H54 (cell line): ENCODE results near the gene MAPKBP1.
A peak's percentile ranks its signal among the peaks of the same experiment; 100 is the strongest.

Source experiments
- DNase-seq: peaks from one replicate; pipeline ENCODE4 v3.0.0; 2011; ENCODE audit warnings: low spot score, mixed read lengths; ENCODE audit not compliant: insufficient read length
- FAIRE-seq: peaks from 3 replicates; lab custom pipeline; 2011; peaks lifted over from hg19 to GRCh38; lab: Jason Lieb, UNC
- POLR2A ChIP-seq: IDR thresholded peaks from 2 replicates; pipeline ENCODE4 v1.6.1; 2011; ENCODE audit warnings: low read depth, mild to moderate bottlenecking, low read length

Gene MAPKBP1

DNA sequence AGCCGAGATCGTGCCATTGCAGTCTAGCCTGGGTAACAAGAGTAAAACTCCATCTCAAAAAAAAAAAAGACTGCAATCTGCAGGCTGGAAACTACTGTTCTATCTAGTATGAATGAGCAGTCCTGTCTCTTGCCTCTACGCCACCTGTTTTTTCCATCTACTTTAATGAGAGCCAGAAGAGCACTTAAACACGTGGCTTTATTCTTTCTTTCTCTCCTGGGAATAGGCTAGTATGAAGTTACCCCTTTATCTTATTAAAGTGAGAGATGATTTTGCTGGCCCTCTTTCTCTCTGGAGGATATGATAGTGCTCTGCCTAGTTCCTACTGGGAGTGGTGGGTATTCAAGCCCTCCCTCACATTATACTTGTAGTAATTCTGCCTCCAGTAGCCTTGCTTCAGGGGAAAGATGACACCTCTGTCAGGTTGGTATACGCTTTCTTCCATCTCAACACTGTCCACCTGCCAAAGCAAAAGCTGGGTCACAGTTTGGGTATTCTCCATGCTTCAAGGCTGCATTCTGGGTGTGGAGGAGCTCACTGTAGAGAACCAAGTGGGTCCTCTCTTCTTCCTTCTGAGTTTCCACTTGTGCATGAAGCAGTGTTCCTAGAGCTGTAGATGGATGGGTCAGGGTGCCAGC, 17.8 kb downstream of the MAPKBP1 start:
- DNase-seq (no peak), FAIRE-seq (no peak)
- no peak for TF ChIP-seq POLR2A

DNA sequence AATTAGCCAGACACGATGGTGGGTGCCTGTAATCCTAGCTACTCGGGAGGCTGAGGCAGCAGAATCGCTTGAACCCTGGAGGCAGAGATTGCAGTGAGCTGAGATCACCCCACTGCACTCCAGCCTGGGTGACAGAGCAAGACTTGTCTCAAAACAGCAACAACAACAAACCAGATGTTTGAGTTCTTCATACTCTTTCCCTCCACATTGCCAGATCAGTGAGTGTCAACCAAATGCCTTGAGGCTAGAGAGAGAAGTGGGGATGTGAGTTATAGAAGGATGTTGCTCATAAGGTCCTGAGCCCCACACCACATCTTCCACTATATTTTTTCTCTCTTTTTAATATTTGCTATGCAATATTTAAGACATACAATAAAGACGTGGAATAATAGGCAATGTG, 19.8 kb downstream of the MAPKBP1 start:
- DNase-seq (no peak), FAIRE-seq (no peak)
- no peak for TF ChIP-seq POLR2A

DNA sequence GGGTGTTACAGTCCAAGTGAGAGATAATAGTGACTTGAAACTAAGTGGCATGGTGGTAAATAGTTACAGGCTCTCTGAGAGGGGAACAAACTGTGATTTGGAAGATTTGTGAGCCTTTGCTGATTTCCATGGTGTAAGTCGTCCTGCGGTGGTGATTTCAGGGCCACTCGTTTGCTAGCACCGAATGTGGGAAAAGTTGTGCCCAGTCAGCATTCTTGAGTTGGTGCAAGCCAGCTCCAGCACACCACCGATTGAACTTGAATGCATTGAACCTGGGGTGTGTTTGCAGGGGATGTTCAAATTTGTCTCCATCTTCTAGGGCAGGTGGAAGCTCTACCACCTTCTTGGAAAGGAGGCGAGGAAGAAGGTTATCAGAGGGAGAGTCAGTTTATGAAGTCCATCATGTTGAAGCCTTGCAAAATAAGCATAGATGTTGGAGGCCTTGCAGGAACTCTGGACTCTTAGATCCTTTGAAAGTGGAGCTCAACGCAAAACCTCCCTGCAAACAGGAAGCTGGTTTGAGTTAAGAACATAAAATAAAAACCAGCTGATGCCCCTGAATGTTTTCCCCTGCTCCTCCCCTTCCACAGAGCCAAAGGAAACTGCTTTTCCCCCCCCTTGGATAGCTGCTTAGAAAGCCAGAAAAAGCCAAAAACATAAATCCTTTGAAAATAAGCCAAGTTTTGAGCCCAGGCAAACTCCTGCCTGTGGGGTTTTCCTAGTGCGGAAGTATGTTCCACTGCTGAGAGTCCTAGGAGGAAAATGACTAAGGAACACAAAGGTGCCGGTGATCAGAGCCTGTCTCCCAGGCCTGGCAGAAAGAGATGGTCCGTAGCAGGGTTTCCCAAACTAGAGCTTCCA, 21.9 kb downstream of the MAPKBP1 start:
- DNase-seq, result no peak
- no peak for TF ChIP-seq POLR2A
- no peak for FAIRE-seq

DNA sequence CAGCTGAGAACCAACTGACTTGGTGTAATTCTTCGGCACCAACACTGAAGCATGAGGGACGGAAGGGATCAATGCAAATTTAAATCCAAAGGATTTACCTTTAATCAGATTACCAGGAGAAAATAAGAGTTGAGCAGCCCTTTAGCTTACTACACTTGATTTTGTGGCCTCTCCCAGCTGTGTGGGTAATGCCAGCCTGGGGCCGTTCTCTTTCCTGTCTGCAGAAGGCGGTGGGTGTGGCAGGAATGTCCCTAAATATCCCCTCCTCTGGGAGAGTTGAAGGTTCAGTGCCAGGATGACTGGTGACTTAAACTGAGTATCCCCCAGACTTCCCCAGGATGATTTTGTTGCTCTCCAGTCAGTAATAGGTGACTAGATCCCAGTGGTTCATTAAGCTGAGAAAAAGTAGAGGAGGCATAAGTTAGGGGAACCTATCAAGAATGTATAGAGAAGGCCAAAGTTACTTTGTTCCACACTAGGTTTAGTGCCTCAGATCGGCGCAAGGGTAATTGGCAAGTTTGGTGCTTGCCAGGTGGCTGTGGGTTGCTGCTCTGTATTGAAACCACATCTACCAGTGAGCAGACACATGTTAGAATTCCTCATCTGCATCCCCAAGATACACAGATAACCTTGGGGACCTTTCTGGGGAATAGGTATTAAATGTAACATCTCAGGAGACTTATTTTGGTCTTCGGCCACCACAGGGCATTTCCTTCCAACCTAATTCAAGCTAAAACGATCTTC, 23.1 kb downstream of the MAPKBP1 start:
- no peak for TF ChIP-seq POLR2A
- no peak for DNase-seq
- no peak for FAIRE-seq

DNA sequence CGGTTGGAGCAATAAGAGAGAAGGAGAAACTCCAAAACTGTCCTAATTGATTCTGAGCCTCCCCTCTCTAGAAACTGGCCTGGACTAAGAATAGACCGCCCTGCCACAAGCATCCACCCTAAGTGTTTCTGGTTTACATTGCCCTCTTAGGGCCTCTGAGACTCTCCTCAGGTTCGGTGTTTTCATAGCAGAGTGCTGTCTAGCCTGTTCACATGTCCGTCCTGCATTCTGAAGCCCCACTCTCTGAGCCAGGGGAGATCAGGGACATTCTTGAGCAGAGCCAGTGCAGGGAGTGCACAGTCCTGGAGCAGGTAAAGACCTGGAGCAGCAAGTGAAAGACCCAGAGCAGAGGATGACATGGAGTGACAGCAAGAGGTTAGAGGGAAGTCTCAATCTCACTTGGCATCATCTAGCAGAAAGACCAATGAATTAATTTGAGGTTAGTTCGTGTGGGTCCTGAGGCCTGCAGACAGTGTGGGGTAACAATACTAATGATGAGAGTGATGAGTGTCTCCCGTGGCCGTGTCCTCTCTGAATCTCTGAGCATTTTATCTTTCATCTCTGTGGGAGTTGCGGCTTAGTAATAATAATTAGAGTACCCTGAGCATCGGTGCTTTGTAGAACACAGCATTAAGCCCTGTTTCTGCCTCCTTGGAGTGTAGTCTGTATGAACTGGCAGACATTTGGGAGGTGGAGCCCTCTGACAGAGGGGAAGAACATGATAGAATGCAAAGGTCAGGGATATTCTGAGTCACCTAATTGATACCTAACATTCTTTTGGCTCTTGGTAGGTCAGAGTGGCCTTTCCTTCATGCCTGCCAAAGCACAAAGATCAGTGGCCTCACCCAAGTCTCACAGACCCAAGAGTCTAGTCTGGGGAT, 24.6 kb downstream of the MAPKBP1 start:
- FAIRE-seq (no peak), DNase-seq (peak; percentile 26)
- no peak for TF ChIP-seq POLR2A

DNA sequence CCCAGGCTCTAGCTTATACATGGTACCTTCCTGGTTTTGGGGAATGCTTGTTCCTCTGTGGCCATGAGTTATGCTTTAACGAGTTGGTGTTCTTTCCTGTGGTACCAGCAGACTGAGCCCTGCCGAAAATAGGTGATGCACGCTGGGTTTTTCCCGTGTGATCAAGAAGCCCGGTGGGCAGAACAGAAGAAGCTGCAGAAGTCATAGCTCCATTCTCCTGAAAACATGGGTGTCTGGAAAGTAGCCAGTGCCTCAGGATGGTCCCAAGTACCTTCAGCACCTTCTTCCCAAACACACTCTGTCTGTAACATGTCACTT, 25.2 kb downstream of the MAPKBP1 start:
- TF ChIP-seq POLR2A, result no peak
- FAIRE-seq (no peak), DNase-seq (no peak)

DNA sequence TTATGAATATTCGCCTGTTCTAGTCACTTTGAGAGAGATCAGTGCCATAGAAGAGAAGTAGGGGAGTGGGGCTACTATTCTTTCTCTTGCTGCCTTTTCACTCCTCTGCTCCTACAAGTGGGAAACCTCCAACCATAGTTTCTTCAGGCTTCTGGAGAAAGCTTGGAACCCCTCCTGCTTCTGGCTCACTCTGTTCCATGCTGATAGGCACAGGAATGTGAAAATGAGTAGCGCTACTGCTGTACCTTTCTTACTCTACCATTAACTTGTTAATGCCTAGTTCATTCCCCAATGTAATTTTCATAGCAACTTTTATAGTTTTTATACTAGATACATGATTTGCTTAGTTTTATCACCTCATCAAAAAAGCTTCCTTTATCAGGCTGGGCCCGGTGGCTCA, 26.9 kb downstream of the MAPKBP1 start:
- FAIRE-seq, result no peak
- DNase-seq, result no peak
- no peak for TF ChIP-seq POLR2A

DNA sequence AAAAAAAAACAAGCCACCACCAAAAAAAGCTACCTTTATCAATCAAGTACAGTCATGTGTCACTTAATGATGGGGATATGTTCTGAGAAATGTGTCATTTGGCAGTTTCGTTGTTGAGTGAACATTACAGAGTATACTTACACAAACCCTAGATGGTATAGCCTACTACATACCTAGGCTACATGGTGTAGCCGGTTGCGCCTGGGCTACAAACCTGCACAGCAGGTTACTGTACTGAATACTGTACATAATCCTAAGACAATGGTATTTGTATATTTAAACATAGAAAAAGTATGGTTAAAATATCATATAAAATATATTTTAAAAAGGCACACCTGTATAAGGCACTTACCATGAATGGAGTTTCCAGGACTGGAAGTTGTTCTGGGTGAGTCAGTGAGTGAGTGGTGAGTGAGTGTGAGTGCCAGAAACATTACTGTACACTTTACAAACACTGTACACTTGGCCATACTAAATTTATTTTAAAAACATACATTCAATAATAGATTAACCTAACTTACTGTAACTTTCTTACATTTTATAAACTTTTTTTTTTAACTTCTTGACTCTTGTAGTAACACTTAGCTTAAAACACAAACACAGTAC, 27.7 kb downstream of the MAPKBP1 start:
- FAIRE-seq (no peak), DNase-seq (no peak)

DNA sequence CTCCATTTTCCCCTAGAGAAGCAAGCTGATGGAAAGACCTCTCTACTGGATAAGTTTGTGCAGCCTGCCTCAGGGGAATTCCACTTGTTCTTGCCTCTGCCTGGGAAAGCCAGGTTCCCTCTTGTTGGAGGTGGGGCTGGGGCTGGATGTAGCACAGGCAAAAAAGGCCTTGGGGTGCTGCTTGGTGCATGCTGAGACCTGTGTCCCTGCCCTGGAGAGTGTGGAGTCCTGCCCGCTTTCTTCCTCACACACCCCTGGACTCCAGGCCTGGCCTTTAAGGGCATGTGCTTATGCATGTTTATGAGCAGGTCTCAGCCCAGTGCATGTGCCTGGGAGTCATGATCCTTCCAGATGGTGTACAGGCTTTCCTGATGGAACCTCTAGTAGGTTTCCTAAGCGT, 30.1 kb downstream of the MAPKBP1 start:
- FAIRE-seq, result no peak
- TF ChIP-seq POLR2A, result no peak
- no peak for DNase-seq

More for the DNA sequence above, 27.7 kb downstream of the MAPKBP1 start:
- no peak for TF ChIP-seq POLR2A

DNA sequence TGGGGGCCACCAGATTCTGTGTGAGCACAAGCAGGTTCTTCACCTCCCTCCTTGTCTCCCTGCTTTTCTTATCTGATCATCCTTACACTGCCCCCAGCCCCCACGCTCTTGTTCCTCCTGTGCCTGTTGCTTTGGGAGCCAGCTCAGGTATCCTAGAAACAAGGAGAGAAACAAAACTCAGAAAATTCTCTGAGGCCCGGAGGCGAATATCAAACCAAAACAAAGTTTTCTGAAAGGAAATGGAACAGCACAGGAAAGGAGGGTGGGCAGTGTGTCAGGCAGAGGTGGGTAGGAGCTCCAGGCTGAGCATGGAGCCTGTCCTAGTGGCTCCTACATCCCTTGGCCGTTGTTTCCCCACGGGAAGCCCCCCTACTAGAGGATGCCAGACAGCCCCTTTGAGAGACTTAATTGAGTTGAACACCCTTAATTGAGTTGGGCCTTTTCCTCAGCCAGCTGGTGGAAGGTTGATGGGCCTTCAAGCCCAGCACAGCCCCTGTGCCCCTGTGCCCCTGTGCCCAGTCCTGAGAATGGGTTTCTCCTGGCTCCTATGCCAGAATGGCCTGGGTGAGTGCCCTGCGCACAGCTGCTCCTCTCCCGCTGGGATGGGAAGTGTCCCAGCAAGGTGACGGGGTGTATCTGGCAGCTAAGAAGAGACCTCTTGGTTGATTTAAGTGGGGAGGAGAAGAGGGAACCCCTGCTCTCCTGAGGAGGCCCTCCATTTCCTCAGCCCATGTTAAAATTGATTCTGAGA, 30.8 kb downstream of the MAPKBP1 start:
- DNase-seq, result no peak
- FAIRE-seq, result no peak
- TF ChIP-seq POLR2A, result no peak

DNA sequence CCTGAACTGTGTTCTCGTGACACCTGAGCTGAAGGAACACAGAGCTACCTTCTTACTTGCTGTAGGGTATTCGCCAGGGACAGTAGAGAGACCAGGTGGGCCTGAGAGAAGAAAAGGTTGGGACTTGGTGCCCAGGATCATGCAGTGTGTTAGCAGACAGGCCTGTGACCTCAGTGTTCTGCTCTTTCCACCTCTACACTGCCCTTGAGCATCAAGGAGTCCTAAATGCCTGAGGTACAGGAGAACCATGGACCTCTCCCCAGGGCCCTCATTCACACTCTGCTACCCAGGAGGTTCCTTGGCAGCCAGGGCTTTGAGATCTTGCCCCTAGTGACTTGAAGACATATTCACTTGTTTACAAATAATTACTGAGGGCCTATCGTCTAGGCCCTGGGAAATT, 31.4 kb downstream of the MAPKBP1 start:
- no peak for TF ChIP-seq POLR2A
- no peak for DNase-seq
- FAIRE-seq, result no peak
